GM23248 (cell line): ENCODE data around the gene C1QL3.

Experiments used
- EZH2 ChIP-seq: fragments of 200-600 bp; sonication (generic); IDR thresholded peaks from 2 replicates; pipeline ENCODE4 v1.6.1; 2018; ENCODE audit warnings: antibody characterized with exemption, mild to moderate bottlenecking; ENCODE audit not compliant: insufficient read depth, poor library complexity, severe bottlenecking
- EZH2phosphoT487 ChIP-seq: fragments of 200-600 bp; sonication (generic); IDR thresholded peaks from 2 replicates; pipeline ENCODE4 v1.6.1; 2018; ENCODE audit warnings: antibody characterized with exemption, moderate library complexity, mild to moderate bottlenecking, low read depth; ENCODE audit not compliant: insufficient read depth

- TF ChIP-seq EZH2 (no peak), EZH2phosphoT487 (no peak)
Observed at GRCh38 chr10:16470747-16471146, 50.9 kb downstream of the C1QL3 start.
